DMS53 treated with DMSO at 0.1 percent for 48 hours (cell line): ENCODE data around the gene CRYBG2.
"Not testable (repeated sequence)": the region's sequence is repeated elsewhere in the genome, so short reads cannot be mapped to it uniquely, and the experiment has no call there.

Source experiments
- DNase-seq: peaks from one replicate; lab custom pipeline; 2025; ENCODE audit not compliant: unreplicated experiment; lab: John Stamatoyannopoulos, UW

Gene CRYBG2

DNA sequence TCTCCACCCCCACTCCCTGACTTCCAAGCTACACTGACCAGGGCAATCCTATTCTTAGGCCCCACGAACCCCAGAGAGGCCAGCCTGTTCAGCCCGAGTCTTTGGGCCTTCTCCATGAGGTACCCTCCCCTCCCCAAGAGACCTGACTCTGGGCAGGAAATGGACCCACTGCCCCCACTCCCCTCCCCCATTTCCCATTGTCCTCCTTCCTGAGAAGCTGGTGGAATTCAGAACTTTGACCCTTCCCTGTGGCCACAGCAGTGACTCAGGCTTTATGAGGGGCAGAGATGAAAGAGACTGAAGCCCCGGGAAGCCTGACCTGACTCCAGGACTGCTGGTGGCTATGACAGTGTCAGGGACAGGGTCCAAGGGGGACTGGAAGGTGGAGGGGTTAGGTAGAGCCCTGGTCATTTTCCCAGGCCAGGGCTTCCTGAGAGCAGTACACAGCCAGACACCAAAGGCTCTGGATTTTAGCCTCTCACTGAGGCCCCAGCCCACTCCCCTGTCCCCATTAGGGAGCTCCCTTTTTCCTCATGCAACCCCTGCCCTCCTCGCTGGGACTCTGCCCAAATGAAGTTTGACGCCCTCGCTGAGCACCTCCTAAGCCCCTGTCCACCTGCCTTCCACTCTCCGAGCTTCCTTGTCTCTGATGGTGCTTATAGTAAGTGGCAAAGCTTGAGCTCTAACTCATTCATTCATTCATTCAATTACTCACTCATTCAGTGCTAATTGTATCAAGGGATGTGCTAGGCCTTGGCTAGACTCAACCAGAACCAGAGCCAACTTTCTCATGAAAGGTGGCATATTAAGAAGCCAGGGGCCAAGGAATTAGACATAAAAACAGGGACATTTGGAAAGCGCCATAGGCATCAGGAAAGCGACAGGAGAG lies 3.0 kb downstream of the CRYBG2 start:
- no peak for DNase-seq

- DNase-seq, result no peak
Measured at GRCh38 chr1:26350343-26350700, 3.6 kb downstream of the CRYBG2 start.

DNA sequence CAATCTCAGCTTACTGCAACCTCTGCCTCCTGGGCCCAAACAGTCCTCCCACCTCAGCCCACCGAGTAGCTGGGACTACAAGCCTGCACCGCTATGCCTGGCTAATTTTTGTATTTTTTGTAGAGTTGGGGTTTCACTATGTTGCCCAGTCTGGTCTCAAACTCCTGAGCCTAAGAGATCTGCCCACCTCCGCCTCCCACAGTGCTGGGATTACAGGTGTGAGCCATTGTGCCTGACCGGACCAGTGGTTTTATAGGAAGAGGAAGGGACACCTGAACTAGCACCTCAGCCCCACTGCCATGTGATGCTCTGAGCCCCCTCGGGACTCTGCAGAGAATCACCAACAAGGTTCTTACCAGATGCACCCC lies 4.1 kb downstream of the CRYBG2 start:
- no peak for DNase-seq

DNA sequence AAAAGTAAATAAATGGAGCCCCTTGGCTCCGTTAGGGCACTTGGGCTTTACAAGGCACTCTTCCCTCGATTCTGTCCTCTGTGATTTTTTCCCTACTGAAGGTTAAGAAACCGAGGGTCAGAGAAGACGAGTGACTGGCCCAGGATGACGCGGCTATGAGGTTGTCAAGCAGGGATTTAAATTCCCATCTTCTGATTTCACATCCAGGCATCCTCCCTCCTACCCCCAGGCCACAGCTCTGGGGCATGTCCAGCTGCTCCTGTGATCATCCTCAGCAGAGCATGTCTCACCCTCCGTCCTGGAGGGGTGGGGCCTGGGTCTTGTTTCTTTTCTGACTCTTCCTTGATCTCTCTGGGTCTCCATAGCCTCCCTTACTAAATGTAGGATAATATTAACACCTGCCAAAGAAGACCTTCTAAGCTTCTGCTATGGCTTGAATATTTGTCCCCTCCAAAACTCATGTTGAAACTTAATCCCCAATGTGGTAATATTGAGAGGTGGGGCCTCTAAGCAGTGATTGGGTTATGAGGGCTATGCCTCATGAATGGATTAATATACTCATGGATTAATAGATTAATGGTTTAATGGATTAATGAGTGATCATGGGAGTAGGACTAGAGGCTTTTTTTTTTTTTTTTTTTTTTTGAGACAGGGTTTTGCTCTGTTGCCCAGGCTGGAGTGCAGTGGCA lies 4.6 kb downstream of the CRYBG2 start:
- DNase-seq, result no peak

GRCh38 chr1:26346274-26347033 lies 7.5 kb downstream of the CRYBG2 start:
- no peak for DNase-seq

GRCh38 chr1:26345718-26346117 lies 8.2 kb downstream of the CRYBG2 start:
- no peak for DNase-seq

GRCh38 chr1:26344147-26344920 lies 9.6 kb downstream of the CRYBG2 start:
- no peak for DNase-seq

DNA sequence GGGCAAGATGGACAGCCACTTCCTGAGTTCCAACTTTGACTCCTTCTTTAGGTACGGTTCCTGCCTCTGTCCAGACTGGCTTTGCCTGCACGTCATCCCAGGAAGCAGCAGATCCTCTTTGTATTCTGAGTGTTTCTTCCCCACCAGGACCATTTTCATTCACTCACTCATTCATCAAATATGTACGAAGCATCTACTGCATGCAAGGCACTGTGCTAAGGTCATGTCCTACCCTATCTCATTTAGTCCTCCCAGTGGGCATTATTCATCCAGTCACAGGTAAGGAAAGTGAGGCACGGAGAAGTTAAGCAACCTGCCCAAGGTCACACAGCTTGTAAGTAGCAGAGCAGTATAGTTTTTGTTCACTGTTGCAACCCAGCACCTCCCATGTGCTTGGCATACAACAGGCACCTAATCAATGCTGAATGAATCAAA lies 13.9 kb downstream of the CRYBG2 start:
- no peak for DNase-seq

GRCh38 chr1:26338670-26339069 lies 15.3 kb downstream of the CRYBG2 start:
- no peak for DNase-seq

- no peak for DNase-seq
Measured at GRCh38 chr1:26337625-26338024, 16.3 kb downstream of the CRYBG2 start.

DNA sequence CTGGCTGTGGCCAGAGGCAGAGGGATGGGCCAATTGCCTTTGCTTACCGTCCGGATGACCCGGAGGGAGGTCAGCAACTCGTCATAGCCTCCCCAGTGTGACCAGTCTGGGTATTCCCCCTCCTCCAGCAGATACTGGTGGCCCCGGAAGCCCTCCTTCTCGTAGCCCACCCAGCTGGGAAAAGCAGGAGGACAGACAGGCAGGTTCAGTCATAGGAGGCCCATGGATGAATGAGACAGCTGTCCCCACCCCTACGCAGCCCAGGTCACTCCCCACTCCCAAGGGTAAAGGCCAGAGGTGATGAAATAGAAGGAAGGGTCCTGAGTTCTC lies 16.8 kb downstream of the CRYBG2 start:
- DNase-seq, result no peak

DNA sequence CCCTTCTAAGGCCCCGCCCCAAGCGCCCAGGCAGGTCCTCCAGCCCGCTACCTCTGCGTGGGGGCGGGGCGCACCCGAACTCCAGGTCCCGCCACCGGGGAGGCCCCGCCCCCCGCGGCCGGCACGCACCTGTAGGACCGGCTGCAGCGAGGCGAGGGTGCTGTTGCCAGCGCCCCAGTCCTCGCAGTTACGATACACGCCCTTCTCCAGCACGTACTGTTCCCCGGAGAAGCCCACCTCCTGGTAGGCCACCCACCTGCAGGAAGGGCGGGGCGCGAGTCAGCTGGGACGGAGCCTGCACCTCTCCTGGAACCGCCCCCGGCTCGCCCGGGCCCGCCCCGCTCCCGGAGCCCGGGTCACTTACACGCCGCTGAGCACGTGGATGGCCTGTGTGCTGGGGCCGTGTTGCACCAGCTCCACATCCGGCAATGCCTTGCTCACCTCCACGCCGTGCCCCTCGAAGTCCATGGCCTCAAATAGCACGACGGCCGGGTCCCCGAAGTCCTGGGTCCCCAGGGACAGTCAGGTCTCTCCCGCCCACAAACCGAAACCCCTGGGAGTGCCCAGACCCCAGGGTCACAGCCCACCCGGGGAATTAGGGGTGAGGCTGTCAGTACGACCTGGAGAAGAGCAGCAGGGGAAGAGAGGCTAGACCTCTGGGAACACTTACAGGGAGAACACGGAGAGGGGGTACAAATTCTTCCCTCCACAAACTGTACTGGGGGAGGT lies 17.3 kb downstream of the CRYBG2 start:
- DNase-seq, result peak; percentile 91

DNA sequence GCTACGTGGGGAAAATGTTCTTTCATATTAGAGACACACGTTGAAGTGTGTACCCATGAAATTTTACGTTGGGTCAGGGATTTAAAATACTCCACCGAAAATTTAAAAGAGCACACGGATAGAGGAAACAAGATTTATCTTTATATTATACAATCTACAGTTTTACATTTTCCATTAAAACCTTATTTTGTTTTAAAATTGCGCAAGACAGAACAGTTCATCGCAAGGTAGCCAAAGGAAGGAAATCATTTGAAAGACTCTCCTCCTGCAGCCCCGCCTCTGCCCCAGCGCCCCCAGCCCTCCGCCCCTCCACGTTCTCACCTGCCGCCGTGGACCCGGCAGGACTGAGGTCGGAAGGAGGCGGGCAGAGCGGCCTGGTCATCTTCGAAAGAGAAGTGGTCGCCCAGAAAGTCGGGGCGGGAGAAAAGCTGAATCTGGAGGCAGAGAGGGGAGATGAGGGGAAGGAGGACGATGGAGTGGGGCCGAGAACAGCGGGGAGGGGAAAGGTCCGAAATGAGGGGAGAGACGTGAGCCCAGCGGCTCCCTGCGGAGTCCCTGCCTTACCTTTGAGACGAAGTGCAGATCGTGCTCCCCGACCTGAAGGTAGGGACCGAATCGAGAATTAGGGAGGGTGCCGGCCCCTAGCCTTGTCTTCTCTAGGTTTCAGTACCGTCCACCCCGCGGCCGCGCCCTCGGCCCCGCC lies 18.0 kb downstream of the CRYBG2 start:
- DNase-seq, result no peak

- DNase-seq, result not testable (repeated sequence)
Measured at GRCh38 chr1:26333312-26333711, 20.6 kb downstream of the CRYBG2 start.

GRCh38 chr1:26330276-26330675 lies 23.7 kb downstream of the CRYBG2 start:
- DNase-seq, result no peak

- not testable (repeated sequence) for DNase-seq
Measured at GRCh38 chr1:26329380-26329779, 24.6 kb downstream of the CRYBG2 start.

DNA sequence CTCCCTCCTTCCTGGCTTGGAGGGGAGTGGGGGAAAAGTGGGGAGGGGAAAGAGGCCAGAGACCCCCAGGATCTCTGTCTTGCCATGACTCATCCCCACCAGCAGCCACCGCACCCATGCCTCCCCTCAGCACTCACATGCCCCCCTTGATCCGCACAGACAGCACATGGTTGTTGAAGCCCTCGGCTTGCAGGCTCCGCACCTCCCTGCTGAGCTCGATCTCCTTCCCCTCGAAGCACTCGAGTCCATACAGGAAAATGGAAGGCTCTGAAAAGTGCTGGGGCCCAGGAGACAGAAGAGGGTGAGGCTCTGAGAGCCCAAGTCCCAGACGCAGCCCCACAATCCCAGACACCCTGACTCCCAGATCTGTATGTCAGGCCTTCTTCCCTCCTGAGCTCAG lies 25.3 kb downstream of the CRYBG2 start:
- no peak for DNase-seq

- peak; percentile 75 for DNase-seq
Measured at GRCh38 chr1:26327956-26328362, 26.0 kb downstream of the CRYBG2 start.

DNA sequence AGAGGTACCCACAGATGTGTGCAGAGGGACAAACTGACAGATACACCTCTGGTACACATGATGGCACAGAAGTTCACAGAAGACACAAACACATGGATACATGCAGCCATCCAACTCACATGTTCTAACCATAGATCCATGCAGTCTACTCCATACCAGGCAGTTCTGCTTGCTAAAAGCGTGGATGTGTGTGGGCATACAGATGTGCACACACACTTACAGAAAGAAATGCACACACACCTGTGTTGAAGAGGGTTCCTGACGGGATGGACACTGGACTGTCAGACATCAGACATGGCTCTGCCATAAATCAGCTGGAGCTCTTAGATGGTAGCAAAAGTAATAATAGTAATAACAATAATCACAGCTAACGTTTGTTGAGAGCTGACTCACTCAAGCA lies 29.4 kb downstream of the CRYBG2 start:
- no peak for DNase-seq

- DNase-seq, result no peak
Measured at GRCh38 chr1:26323382-26323781, 30.5 kb downstream of the CRYBG2 start.
